Stomach smooth muscle (tissue), 2 donors: Measurements from ENCODE around the gene SFRP2.

ENCODE experiments used
- H3K27ac ChIP-seq: one replicate; pipeline ENCODE4 v1.7.0; 2013; ENCODE audit warnings: mild to moderate bottlenecking, low read length, inconsistent platforms
- H3K27me3 ChIP-seq, 2 donors: one replicate each; pipeline ENCODE4 v1.7.0; 2013; ENCODE audit warnings: low read length in 2 of 2; ENCODE audit not compliant: insufficient read depth in 2 of 2, control insufficient read depth in 1 of 2
- H3K36me3 ChIP-seq, 2 donors: one replicate each; pipeline ENCODE4 v1.7.0; 2013; ENCODE audit warnings: low read length in 2 of 2; ENCODE audit not compliant: control insufficient read depth in 2 of 2, insufficient read depth in 2 of 2
- H3K4me1 ChIP-seq: one replicate; pipeline ENCODE4 v1.7.0; 2013; ENCODE audit warnings: low read length; ENCODE audit not compliant: control insufficient read depth, insufficient read depth
- H3K4me3 ChIP-seq, 2 donors: one replicate each; pipeline ENCODE4 v1.7.0; 2013; ENCODE audit warnings: low read length in 2 of 2
- H3K9ac ChIP-seq, 2 donors: one replicate each; pipeline ENCODE4 v1.7.0; 2013; ENCODE audit warnings: low read length in 2 of 2, mild to moderate bottlenecking in 1 of 2
- H3K9me3 ChIP-seq, 2 donors: one replicate each; pipeline ENCODE4 v1.7.0; 2013; ENCODE audit warnings: low read length in 2 of 2; ENCODE audit not compliant: control insufficient read depth in 2 of 2
- donor health status: healthy.
- donor health status: Pancreatic carcinoma.

The SFRP2 gene, protein sequence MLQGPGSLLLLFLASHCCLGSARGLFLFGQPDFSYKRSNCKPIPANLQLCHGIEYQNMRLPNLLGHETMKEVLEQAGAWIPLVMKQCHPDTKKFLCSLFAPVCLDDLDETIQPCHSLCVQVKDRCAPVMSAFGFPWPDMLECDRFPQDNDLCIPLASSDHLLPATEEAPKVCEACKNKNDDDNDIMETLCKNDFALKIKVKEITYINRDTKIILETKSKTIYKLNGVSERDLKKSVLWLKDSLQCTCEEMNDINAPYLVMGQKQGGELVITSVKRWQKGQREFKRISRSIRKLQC

DNA sequence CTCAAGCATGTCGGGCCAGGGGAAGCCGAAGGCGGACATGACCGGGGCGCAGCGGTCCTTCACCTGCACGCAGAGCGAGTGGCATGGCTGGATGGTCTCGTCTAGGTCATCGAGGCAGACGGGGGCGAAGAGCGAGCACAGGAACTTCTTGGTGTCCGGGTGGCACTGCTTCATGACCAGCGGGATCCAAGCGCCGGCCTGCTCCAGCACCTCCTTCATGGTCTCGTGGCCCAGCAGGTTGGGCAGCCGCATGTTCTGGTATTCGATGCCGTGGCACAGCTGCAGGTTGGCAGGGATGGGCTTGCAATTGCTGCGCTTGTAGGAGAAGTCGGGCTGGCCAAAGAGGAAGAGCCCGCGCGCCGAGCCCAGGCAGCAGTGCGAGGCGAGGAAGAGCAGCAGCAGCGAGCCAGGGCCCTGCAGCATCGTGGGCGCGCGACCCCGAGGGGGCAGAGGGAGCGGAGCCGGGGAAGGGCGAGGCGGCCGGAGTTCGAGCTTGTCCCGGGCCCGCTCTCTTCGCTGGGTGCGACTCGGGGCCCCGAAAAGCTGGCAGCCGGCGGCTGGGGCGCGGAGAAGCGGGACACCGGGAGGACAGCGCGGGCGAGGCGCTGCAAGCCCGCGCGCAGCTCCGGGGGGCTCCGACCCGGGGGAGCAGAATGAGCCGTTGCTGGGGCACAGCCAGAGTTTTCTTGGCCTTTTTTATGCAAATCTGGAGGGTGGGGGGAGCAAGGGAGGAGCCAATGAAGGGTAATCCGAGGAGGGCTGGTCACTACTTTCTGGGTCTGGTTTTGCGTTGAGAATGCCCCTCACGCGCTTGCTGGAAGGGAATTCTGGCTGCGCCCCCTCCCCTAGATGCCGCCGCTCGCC, at the start of gene SFRP2:
SFRP2 (minus strand) TSS at position 671 of the 864 bp plus-strand sequence; CDS start at position 423, 248 bp downstream.
- no peaks in the 10 kb centered on the region for H3K36me3 ChIP-seq
- H3K27ac ChIP-seq = no peak within 1 kb of the TSS
- H3K27me3 ChIP-seq = peaks cover 48 to 67% of the 10 kb centered on the region in 2 donors
- peaks cover 36% of the 10 kb centered on the region for H3K4me1 ChIP-seq
- H3K4me3 ChIP-seq = peak within 1 kb of the TSS; percentile 46 to 72
- H3K9ac ChIP-seq = no peak within 1 kb of the TSS
- no peaks in the 10 kb centered on the region for H3K9me3 ChIP-seq

DNA sequence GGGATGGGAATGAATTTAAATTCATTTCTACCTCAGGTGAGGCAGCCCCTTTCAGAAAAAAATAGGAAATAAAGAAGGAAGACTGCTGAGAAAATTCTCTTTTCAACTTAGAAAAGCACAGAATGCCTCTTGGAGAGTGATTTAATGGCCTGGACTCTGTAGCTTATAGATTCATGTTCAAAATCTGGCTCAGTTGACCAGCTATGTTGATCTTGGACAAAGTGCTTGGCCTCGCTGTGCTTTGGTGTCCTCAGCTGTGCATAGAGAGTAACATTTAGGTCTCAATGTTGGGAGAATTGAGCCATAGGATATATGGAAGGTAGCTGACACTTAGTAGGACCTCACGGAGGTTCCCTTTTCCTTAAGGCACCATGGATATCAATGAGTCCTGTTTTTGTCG, 49.7 kb upstream of the SFRP2 start:
- Histone ChIP-seq H3K27ac (no peak overlapping the region), H3K36me3 (no peaks in the 10 kb centered on the region), H3K4me3 (no peak overlapping the region), H3K9ac (no peak overlapping the region), H3K4me1 (no peaks in the 10 kb centered on the region), H3K27me3 (peaks cover 0 to 3% of the 10 kb centered on the region in 2 donors), H3K9me3 (no peaks in the 10 kb centered on the region)

DNA sequence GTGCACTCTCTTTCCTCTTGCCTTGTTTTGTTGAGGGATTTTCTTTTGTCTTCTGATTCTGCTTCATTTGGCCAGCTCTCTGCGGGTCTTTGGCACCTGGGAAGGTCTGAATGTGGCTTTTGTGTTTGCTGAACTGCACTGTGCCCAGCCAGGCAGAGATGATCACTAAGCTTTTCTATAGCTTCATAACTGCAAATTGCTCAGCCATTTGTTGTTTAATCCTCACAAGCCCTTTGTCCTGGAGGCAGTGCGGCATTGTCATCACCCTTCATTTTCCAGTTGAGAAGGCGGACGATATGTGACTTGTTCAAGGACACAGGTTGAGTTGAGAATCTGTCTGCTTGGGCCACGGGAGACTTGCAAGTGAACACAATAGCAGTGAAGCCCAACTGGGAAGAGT, 46.0 kb upstream of the SFRP2 start:
- H3K9me3 ChIP-seq = no peaks in the 10 kb centered on the region
- H3K4me3 ChIP-seq = no peak overlapping the region
- H3K9ac ChIP-seq = no peak overlapping the region
- H3K27ac ChIP-seq = no peak overlapping the region
- no peaks in the 10 kb centered on the region for H3K36me3 ChIP-seq
- no peaks in the 10 kb centered on the region for H3K4me1 ChIP-seq
- H3K27me3 ChIP-seq = peaks cover 0 to 3% of the 10 kb centered on the region in 2 donors

DNA sequence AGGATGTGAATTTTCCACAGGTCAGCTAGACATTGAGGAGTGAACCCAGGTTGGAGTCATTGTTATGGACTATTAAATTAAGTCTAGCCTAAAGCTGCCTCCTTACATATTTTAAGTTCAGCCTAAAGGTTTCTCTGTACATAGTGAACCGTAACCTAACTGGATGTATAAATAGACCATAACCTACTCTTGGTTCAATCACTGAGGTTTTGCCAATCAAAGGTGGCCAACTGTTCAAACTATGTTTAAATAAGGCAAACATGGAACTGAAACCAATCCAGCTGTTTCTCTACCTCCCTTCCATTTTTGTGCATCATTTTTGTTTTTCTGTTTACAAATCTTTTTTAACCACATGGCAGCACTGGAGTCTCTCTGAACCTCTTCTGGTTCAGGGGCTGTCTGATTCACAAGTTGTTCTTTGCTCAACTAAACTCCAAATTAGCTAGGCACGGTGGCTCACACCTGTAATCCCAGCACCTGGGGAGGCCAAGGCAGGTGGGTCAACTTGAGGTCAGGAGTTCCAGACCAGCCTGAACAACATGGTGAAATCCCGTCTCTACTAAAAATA, 43.9 kb upstream of the SFRP2 start:
- Histone ChIP-seq H3K27ac (no peak overlapping the region), H3K9ac (no peak overlapping the region), H3K9me3 (no peaks in the 10 kb centered on the region), H3K4me1 (no peaks in the 10 kb centered on the region), H3K36me3 (no peaks in the 10 kb centered on the region), H3K4me3 (no peak overlapping the region), H3K27me3 (peaks cover 0 to 3% of the 10 kb centered on the region in 2 donors)

DNA sequence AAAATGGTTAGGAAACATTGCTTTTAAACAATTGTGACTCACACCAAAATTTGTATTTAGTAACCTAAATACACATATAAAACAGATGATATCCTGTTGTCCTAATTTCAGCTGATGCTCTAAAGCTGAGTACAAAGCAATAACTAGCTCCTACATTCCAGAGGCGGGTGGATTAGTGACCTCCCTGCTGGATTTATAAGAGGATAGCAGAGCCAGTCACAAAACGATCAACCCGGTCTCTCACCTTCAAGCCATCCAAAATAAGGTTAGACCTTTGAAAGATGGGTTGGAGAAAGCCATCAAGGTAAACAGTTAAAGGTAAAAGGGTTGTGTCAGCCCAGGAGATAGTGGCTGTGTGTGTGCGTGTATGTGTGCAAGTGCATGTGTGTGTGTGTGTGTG, 43.2 kb upstream of the SFRP2 start:
- peaks cover 0 to 3% of the 10 kb centered on the region in 2 donors for H3K27me3 ChIP-seq
- H3K9ac ChIP-seq = no peak overlapping the region
- no peaks in the 10 kb centered on the region for H3K4me1 ChIP-seq
- no peak overlapping the region for H3K27ac ChIP-seq
- no peak overlapping the region for H3K4me3 ChIP-seq
- H3K36me3 ChIP-seq = no peaks in the 10 kb centered on the region
- H3K9me3 ChIP-seq = no peaks in the 10 kb centered on the region

DNA sequence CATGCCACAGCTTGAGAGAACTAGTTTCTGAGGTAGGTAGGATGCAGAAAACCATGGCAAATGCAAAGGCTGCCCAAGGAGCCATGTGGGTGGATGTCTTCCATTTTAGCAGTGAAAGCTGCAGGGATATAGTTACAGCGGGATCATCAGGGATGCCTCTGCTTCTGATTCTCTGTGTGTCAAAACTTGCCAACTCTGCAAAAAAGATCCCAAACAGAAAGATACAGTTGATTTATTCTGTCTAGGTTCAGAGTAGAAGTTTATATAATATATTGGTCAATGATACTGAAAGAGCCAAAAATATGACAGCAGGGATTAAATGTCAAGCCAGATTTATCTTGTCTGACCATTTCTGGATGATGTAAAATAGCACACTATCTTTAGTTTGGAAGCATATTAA, 42.4 kb upstream of the SFRP2 start:
- H3K27me3 ChIP-seq = no peaks in the 10 kb centered on the region
- no peaks in the 10 kb centered on the region for H3K4me1 ChIP-seq
- H3K4me3 ChIP-seq = no peak overlapping the region
- H3K9ac ChIP-seq = no peak overlapping the region
- no peaks in the 10 kb centered on the region for H3K9me3 ChIP-seq
- no peak overlapping the region for H3K27ac ChIP-seq
- no peaks in the 10 kb centered on the region for H3K36me3 ChIP-seq

DNA sequence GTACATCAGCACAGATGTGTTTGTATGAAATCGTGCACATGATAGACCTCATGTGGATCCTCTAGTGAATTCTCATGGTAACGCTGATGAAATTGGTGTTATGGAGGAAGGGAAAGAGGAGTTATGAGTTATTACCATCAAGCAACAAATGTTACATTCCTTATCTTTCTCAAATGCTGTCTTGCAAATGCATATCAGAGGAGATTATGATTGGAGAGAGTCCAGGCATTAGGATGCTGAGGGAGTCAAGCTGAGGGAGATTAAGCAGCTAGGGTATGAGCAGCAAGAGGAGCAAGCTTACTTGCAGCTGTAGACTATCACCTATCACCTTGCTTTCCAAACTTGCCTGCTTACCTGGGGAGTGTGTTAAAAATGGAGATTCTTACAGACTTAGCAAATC, 36.8 kb upstream of the SFRP2 start:
- Histone ChIP-seq H3K27ac (no peak overlapping the region), H3K4me1 (no peaks in the 10 kb centered on the region), H3K36me3 (no peaks in the 10 kb centered on the region), H3K9me3 (no peaks in the 10 kb centered on the region), H3K9ac (no peak overlapping the region), H3K27me3 (no peaks in the 10 kb centered on the region), H3K4me3 (no peak overlapping the region)

DNA sequence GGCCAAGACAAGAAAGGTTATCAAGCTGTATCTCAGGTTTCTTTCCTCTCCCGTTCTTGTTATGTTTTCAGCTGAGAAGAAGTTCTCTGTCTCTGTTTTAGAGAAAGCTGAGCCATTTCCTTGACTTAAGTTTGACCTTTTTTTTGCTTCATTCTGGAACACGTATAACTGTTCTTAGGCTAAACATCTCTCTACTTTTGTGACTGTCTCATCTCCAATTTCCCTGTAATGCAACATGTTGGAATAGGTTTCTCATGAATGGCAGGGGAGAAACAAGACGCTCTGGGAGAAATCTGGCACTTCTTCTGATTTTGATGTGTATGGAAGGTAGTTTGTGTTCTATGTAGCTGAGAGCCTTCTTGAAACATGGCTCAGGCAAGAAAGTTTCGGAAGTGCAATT, 36.2 kb upstream of the SFRP2 start:
- no peak overlapping the region for H3K9ac ChIP-seq
- no peak overlapping the region for H3K4me3 ChIP-seq
- H3K27ac ChIP-seq = no peak overlapping the region

DNA sequence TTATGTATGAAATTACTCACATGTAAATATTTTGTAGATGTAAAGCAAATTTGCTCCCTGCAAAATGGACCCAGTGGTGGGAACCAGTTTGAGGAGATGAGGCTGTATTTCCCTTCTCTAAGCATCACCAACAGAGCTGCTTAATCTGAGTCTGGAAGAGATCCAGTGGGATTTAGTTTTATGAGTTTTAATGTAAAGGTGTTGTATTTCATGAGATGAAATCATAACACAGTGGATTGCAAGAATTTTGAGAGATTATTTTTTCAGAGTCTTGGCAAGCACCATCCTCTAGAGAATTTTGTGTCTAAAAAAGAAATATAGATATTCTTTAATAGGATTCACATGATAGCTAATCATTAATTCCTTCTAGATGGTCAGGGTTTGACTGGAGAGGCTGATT, 35.6 kb upstream of the SFRP2 start:
- Histone ChIP-seq H3K9me3 (no peaks in the 10 kb centered on the region), H3K36me3 (no peaks in the 10 kb centered on the region), H3K9ac (no peak overlapping the region), H3K4me1 (no peaks in the 10 kb centered on the region), H3K27me3 (no peaks in the 10 kb centered on the region), H3K4me3 (no peak overlapping the region), H3K27ac (no peak overlapping the region)

More for the DNA sequence above, 36.2 kb upstream of the SFRP2 start:
- no peaks in the 10 kb centered on the region for H3K36me3 ChIP-seq
- H3K4me1 ChIP-seq = no peaks in the 10 kb centered on the region
- no peaks in the 10 kb centered on the region for H3K9me3 ChIP-seq
- H3K27me3 ChIP-seq = no peaks in the 10 kb centered on the region

DNA sequence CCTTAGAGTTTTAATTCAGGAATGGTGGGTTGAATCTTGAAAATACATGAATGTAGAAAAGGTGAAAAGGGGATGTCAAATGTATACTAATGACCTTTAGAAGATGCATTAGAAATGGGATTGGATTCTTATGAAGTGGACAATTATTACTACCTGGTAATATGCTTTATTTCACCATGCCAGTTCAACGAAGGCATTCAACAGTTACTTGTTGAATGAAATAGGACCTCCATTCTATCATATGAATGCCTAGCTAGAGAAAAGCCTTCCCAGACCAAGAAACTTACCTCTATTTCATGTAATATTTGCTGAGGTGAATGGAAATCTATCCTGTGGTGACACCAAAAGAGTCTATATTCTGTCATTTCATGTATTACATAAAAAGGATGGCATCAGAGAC, 34.6 kb upstream of the SFRP2 start:
- H3K9ac ChIP-seq = no peak overlapping the region
- no peak overlapping the region for H3K27ac ChIP-seq
- H3K9me3 ChIP-seq = no peaks in the 10 kb centered on the region
- no peaks in the 10 kb centered on the region for H3K27me3 ChIP-seq
- no peaks in the 10 kb centered on the region for H3K36me3 ChIP-seq
- H3K4me3 ChIP-seq = no peak overlapping the region
- H3K4me1 ChIP-seq = no peaks in the 10 kb centered on the region
